ENCODE measurements around the gene UQCC3. TPM values are rescaled to one million over a fixed set of nuclear protein-coding genes. Genes with fewer than 3 reads are reported as not detected.

UQCC3 gene
- total and polyA plus RNA-seq, 2 of the 4 experiments (the other 2 are of a cell fraction) = 5.7 to 9.7 TPM

DNA sequence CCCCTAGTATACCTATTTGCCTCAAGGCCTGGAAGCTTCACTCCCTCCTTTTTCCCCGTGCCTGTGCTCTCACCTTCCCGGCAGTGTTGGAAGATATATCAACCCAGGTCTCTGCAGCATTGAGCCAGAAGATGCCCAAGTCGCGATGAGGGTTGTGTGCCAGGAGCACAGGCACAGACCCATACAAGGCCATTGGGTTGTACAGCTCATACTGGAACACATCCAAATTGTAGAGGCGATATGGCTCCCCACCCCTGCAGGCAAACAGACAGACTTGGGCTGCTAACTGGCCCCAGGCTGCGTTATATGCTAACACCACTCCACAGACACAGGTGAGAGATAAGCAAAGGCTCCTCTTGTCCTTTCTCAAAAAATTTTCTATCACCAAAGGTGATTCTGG is 39.0 kb upstream of the UQCC3 start:
- peaks cover 72% of the 10 kb centered on the region for H3K36me3 ChIP-seq (ENCODE audit: control insufficient read depth, insufficient read depth, low read length)

More for the DNA sequence above, 39.0 kb upstream of the UQCC3 start:
- in situ Hi-C loops (cut with MboI; ENCODE audit: low sequenced_read_pairs) = no loop called here
- Histone ChIP-seq H2AK9ac (replicated peaks; ENCODE audit: low read depth, low read length, poor library complexity) (no peak overlapping the region), H4K91ac (ENCODE audit: insufficient read depth, low read depth, low read length) (no peak overlapping the region), H4K5ac (ENCODE audit: low read depth, low read length) (no peak overlapping the region), H2AFZ (replicated peaks; ENCODE audit: low read length, poor library complexity) (no peak overlapping the region), H3K27me3 (ENCODE audit: control insufficient read depth, insufficient read depth, low read length) (no peaks in the 10 kb centered on the region), H2BK5ac (ENCODE audit: low read depth, low read length, poor library complexity, severe bottlenecking) (no peak overlapping the region), H3K27ac (ENCODE audit: insufficient read depth, low read length) (no peak overlapping the region), H3K4me2 (ENCODE audit: low read depth, low read length) (no peak overlapping the region), H2BK120ac (ENCODE audit: low read depth, low read length) (no peak overlapping the region), H2BK20ac (ENCODE audit: low read depth, low read length) (no peak overlapping the region), H3K9me1 (ENCODE audit: insufficient read depth, low read length) (peaks cover 5% of the 10 kb centered on the region; the same call in 1 of the 2 replicates), H3K4ac (ENCODE audit: low read depth, low read length) (no peak overlapping the region), H3K79me1 (ENCODE audit: low read depth in 1 of 2, low read length in 2 of 2) (peaks cover 30 to 41% of the 10 kb centered on the region in 2 experiments), H2AK5ac (ENCODE audit: low read depth, low read length) (no peak overlapping the region), H3K4me1 (ENCODE audit: control insufficient read depth, insufficient read depth, low read length) (no peaks in the 10 kb centered on the region), H4K8ac (ENCODE audit: low read depth in 2 of 2, low read length in 2 of 2) (no peak overlapping the region), H4K20me1 (ENCODE audit: insufficient read depth, low read length) (no peaks in the 10 kb centered on the region; the same call in 1 of the 2 replicates), H3K4me3 (ENCODE audit: insufficient read depth, low read depth, low read length) (no peak overlapping the region), H3K14ac (replicated peaks; ENCODE audit: low read depth, low read length) (no peak overlapping the region), H3K23ac (ENCODE audit: low read depth, low read length) (no peak overlapping the region), H3K18ac (ENCODE audit: low read depth, low read length) (no peak overlapping the region), H3K56ac (ENCODE audit: extremely low read depth, insufficient read depth, low read length) (no peak overlapping the region), H3K9me3 (ENCODE audit: control insufficient read depth, insufficient read depth, low read length) (no peaks in the 10 kb centered on the region), H3K9ac (ENCODE audit: low read depth, low read length) (no peak overlapping the region), H2BK15ac (ENCODE audit: low read depth, low read length) (no peak overlapping the region)
- DNase-seq = no peak
- TF ChIP-seq RFX5 (IDR thresholded peaks at IDR 0.05; ENCODE audit: low read depth, low read length) = no peak
- TF ChIP-seq USF2 (IDR thresholded peaks at IDR 0.05; ENCODE audit: low read depth, low read length) = no peak
- no peak for TF ChIP-seq MAFK (IDR thresholded peaks at IDR 0.05; ENCODE audit: low read depth, low read length)
- no peak for TF ChIP-seq POLR2A (IDR thresholded peaks at IDR 0.05; ENCODE audit: low read depth, low read length)
- no peak for TF ChIP-seq NFE2L2 (IDR thresholded peaks at IDR 0.05; ENCODE audit: low read depth, low read length)
- TF ChIP-seq SMC3 (IDR thresholded peaks at IDR 0.05; ENCODE audit: low read depth, low read length) = no peak
- no peak for TF ChIP-seq CHD1 (IDR thresholded peaks at IDR 0.05; ENCODE audit: low read depth, low read length)
- TF ChIP-seq RCOR1 (IDR thresholded peaks at IDR 0.05; ENCODE audit: insufficient replicate concordance, low read length) = no peak
- TF ChIP-seq MAZ (IDR thresholded peaks at IDR 0.05; ENCODE audit: borderline replicate concordance, low read depth, low read length) = no peak
- TF ChIP-seq CEBPB (IDR thresholded peaks at IDR 0.05; ENCODE audit: low read depth, low read length) = no peak
- no peak for TF ChIP-seq MXI1 (IDR thresholded peaks at IDR 0.05; ENCODE audit: borderline replicate concordance, low read depth, low read length)
- TF ChIP-seq, protein P1, sequence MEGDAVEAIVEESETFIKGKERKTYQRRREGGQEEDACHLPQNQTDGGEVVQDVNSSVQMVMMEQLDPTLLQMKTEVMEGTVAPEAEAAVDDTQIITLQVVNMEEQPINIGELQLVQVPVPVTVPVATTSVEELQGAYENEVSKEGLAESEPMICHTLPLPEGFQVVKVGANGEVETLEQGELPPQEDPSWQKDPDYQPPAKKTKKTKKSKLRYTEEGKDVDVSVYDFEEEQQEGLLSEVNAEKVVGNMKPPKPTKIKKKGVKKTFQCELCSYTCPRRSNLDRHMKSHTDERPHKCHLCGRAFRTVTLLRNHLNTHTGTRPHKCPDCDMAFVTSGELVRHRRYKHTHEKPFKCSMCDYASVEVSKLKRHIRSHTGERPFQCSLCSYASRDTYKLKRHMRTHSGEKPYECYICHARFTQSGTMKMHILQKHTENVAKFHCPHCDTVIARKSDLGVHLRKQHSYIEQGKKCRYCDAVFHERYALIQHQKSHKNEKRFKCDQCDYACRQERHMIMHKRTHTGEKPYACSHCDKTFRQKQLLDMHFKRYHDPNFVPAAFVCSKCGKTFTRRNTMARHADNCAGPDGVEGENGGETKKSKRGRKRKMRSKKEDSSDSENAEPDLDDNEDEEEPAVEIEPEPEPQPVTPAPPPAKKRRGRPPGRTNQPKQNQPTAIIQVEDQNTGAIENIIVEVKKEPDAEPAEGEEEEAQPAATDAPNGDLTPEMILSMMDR (conservative IDR thresholded peaks at IDR 0.05; ENCODE audit: low read depth, low read length) = no peak
- no peak for TF ChIP-seq BHLHE40 (IDR thresholded peaks at IDR 0.05; ENCODE audit: low read depth, low read length)
- no peak for TF ChIP-seq FOS (IDR thresholded peaks at IDR 0.05; ENCODE audit: low read depth, low read length)
- TF ChIP-seq RAD21 (IDR thresholded peaks at IDR 0.05; ENCODE audit: low read length) = no peak
- TF ChIP-seq, protein P2, sequence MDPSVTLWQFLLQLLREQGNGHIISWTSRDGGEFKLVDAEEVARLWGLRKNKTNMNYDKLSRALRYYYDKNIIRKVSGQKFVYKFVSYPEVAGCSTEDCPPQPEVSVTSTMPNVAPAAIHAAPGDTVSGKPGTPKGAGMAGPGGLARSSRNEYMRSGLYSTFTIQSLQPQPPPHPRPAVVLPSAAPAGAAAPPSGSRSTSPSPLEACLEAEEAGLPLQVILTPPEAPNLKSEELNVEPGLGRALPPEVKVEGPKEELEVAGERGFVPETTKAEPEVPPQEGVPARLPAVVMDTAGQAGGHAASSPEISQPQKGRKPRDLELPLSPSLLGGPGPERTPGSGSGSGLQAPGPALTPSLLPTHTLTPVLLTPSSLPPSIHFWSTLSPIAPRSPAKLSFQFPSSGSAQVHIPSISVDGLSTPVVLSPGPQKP (IDR thresholded peaks at IDR 0.05; ENCODE audit: borderline replicate concordance, low read depth, low read length) = no peak
- no TSS peak for BruUV-seq (replicated peaks)
- CTCF ChIA-PET = no interaction called here
- dilution Hi-C loops (cut with HindIII; ENCODE audit: low sequenced_read_pairs, unreplicated experiment) = no loop called here
- 96% methylated on average over 5 of the region's 6 CpGs; no CpG with 5 or more reads in 1 of the 2 experiments for WGBS, 2 experiments (ENCODE audit: extremely low coverage in 2 of 2, insufficient read length in 1 of 2)
- POLR2A ChIA-PET (ENCODE audit: unreplicated experiment) = no interaction called here
- intact Hi-C loops (cut with micrococcal nuclease) = no loop called here
- ATAC-seq (ENCODE audit: low read depth) = no peak

Data from IMR-90 (cell line).